OCI-LY1 (cell line): ENCODE measurements around the gene SLC17A6.
A peak's percentile ranks its signal among the peaks of the same experiment; 100 is the strongest.

Experiments used
- H2AFZ ChIP-seq: fragments of 200-600 bp; sonication (generic), shearing (Covaris generic); 2 replicates; pipeline ENCODE4 v1.6.0; 2014; ENCODE audit warnings: antibody characterized with exemption, mild to moderate bottlenecking, low read length
- H3F3A ChIP-seq: fragments of 200-600 bp; sonication (generic), shearing (Covaris generic); 2 replicates; pipeline ENCODE4 v1.6.0; 2014; ENCODE audit warnings: mild to moderate bottlenecking, antibody characterized with exemption, low read length, moderate library complexity; ENCODE audit not compliant: insufficient read depth
- H3K27ac ChIP-seq: fragments of 200-600 bp; sonication (generic); 2 replicates; pipeline ENCODE4 v1.5.1; 2014; ENCODE audit warnings: low read length, mixed run types, mild to moderate bottlenecking, low read depth; ENCODE audit not compliant: poor library complexity, severe bottlenecking
- H3K27me3 ChIP-seq: fragments of 200-600 bp; sonication (generic); 2 replicates; pipeline ENCODE4 v1.6.0; 2014; ENCODE audit warnings: antibody characterized with exemption, mild to moderate bottlenecking, low read length, moderate library complexity; ENCODE audit not compliant: insufficient read depth
- H3K36me3 ChIP-seq: fragments of 200-600 bp; sonication (generic); 2 replicates; pipeline ENCODE4 v1.6.1; 2014; ENCODE audit warnings: mild to moderate bottlenecking, antibody characterized with exemption, low read length, moderate library complexity, mixed read lengths; ENCODE audit not compliant: insufficient read depth
- H3K4me1 ChIP-seq: fragments of 200-600 bp; sonication (generic); 2 replicates; pipeline ENCODE4 v1.5.1; 2014; ENCODE audit warnings: mild to moderate bottlenecking, low read length, moderate library complexity; ENCODE audit not compliant: insufficient read depth, severe bottlenecking
- H3K4me2 ChIP-seq: fragments of 200-600 bp; sonication (generic), shearing (Covaris generic); 2 replicates; pipeline ENCODE4 v1.6.1; 2014; ENCODE audit warnings: low read length
- H3K4me3 ChIP-seq: fragments of 200-600 bp; sonication (generic); 2 replicates; pipeline ENCODE4 v1.5.1; 2014; ENCODE audit warnings: low read length, low read depth, mild to moderate bottlenecking, mixed read lengths; ENCODE audit not compliant: poor library complexity, severe bottlenecking
- H3K79me2 ChIP-seq: fragments of 200-600 bp; shearing (Covaris generic); 2 replicates; pipeline ENCODE4 v1.6.1; 2016; ENCODE audit warnings: mixed run types, low read length, mixed read lengths; ENCODE audit not compliant: insufficient read depth
- H3K9ac ChIP-seq: fragments of 200-600 bp; sonication (generic), shearing (Covaris generic); 2 replicates; pipeline ENCODE4 v1.6.1; 2014; ENCODE audit warnings: mild to moderate bottlenecking, low read length, mixed read lengths
- H3K9me2 ChIP-seq: fragments of 200-600 bp; sonication (generic), shearing (Covaris generic); 2 replicates; pipeline ENCODE4 v1.6.1; 2014; ENCODE audit warnings: low read depth, mild to moderate bottlenecking, low read length, mixed read lengths
- H3K9me3 ChIP-seq: fragments of 200-600 bp; shearing (Covaris generic); 2 replicates; pipeline ENCODE4 v1.6.1; 2014; ENCODE audit warnings: low read length, mixed read lengths
- H4K20me1 ChIP-seq: fragments of 200-600 bp; sonication (generic), shearing (Covaris generic); 2 replicates; pipeline ENCODE4 v1.6.0; 2016; ENCODE audit warnings: mild to moderate bottlenecking, low read length; ENCODE audit not compliant: insufficient read depth
- EZH2 ChIP-seq: fragments of 200-600 bp; sonication (generic), shearing (Covaris generic); IDR thresholded peaks from 2 replicates; pipeline ENCODE4 v1.8.0; 2017; ENCODE audit warnings: borderline replicate concordance, mixed run types, mild to moderate bottlenecking, antibody characterized with exemption, low read length, moderate library complexity, mixed read lengths
- TF ChIP-seq, protein P1 (sequence below): fragments of 200-600 bp; sonication (generic), shearing (Covaris generic); IDR thresholded peaks from 2 replicates; pipeline ENCODE4 v1.5.1; 2017; ENCODE audit warnings: mild to moderate bottlenecking, antibody characterized with exemption, low read length, moderate library complexity, mixed read lengths

Gene SLC17A6

DNA sequence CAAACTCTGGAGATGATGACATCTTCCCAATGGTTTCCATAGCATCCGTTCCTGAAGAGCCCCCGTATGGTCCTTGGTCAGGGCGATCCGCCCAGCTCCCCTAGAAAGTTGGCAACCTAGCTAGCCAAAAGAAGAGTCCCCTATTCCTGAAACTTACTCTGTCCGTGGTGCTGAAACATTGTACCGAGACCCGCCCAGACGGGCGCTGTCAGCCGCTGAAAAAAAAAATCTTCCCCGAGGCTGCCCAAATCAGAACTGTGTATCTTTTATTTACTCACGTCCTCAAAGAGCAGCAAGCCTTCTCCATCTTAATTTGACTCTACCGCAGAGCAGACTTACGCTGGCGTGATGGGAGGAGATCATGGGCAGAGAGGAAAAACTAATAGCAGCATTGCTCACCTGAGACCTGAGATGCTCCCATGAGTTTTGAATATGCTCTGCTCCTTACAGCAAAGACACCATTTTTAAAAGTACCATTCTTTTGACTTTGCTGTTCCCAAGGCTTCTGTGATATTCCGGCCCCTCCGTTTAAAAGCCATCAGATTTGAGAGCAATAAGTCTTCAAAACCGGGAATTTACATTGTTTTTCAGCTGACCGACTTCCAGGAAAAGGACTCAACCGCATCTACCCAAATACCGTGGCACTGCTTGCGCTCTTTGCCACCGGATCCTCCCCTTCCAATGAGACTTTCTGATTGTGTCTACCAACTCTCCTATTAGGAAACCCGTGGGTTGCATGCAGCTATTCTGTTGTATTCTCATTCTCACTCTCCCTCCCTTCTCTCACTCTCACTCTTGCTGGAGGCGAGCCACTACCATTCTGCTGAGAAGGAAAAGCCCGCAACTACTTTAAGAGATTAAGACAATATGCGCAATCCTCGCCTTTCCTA lies at the start of gene SLC17A6:
Gene SLC17A6, plus strand, starts transcription at position 786 of the 890 bp plus-strand sequence. CDS start 153 bp downstream, outside the sequence.
- Histone ChIP-seq H3K36me3 (no peaks in the 10 kb centered on the region), H3K27me3 (no peaks in the 10 kb centered on the region; the same call in 1 of the 2 replicates), H3K9me3 (no peaks in the 10 kb centered on the region), H4K20me1 (no peaks in the 10 kb centered on the region), H3K4me1 (no peaks in the 10 kb centered on the region), H3K27ac (no peak within 1 kb of the TSS), H3K79me2 (no peaks in the 10 kb centered on the region), H3K9me2 (no peaks in the 10 kb centered on the region), H3F3A (no peaks in the 10 kb centered on the region), H3K4me2 (no peak within 1 kb of the TSS), H3K4me3 (no peak within 1 kb of the TSS), H2AFZ (no peak within 1 kb of the TSS), H3K9ac (no peak within 1 kb of the TSS)
- TF ChIP-seq, protein P1, sequence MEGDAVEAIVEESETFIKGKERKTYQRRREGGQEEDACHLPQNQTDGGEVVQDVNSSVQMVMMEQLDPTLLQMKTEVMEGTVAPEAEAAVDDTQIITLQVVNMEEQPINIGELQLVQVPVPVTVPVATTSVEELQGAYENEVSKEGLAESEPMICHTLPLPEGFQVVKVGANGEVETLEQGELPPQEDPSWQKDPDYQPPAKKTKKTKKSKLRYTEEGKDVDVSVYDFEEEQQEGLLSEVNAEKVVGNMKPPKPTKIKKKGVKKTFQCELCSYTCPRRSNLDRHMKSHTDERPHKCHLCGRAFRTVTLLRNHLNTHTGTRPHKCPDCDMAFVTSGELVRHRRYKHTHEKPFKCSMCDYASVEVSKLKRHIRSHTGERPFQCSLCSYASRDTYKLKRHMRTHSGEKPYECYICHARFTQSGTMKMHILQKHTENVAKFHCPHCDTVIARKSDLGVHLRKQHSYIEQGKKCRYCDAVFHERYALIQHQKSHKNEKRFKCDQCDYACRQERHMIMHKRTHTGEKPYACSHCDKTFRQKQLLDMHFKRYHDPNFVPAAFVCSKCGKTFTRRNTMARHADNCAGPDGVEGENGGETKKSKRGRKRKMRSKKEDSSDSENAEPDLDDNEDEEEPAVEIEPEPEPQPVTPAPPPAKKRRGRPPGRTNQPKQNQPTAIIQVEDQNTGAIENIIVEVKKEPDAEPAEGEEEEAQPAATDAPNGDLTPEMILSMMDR: no peak
- TF ChIP-seq EZH2: no peak

DNA sequence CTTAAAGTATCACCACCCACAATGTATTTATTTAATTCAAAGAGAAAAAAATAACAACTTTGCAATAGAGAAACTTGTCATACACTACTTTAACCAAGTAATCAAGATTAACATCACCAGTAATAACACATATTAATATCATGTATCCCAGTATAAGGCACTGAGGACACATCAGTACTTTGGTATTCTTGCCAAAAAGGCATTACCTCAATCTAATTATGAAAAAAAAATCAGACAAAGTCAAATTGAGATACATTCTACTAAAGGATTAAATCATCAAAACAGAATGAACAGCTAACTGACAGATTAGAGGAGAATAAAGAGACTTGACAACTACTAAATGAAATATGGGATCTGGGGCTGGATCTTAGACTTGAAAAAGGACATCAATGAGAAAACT lies 35.8 kb upstream of the SLC17A6 start:
- Histone ChIP-seq H3K4me2 (no peak overlapping the region), H3K9me3 (no peaks in the 10 kb centered on the region), H3K4me1 (no peaks in the 10 kb centered on the region), H3F3A (no peaks in the 10 kb centered on the region), H2AFZ (no peak overlapping the region), H3K9me2 (no peaks in the 10 kb centered on the region), H3K27ac (no peak overlapping the region), H3K27me3 (no peaks in the 10 kb centered on the region), H3K36me3 (no peaks in the 10 kb centered on the region), H3K79me2 (no peaks in the 10 kb centered on the region), H3K9ac (no peak overlapping the region), H4K20me1 (no peaks in the 10 kb centered on the region), H3K4me3 (no peak overlapping the region)
- no peak for TF ChIP-seq EZH2
- TF ChIP-seq, protein P1: no peak

DNA sequence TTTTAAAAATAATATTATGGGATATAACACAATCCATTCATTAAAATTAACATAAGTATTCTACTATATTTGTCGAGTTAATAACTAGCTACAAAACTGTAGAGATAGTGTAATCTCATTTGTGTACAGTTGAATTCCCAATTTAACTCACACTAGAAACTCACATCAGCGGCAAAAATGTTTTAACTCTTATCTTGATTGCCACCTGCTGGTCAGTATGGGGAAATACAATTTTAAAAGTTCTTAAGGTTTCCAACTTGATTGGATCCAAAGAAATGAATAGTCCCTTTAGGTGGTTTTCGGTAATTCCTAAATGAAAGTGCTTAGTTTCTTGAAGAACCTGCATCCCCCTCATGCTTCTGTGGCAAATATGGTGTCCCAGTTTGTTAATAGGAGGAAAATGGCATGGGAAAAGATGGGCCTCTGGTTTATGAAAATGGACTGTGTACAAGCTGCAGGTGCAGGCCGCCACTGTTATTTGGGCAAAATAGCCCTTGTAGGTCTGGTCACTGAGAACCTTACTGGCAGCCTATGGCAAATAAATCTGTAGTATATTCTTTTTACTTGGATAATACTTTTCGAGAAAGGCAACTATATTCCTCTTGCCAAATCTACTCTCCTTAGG lies 33.7 kb upstream of the SLC17A6 start:
- no peaks in the 10 kb centered on the region for H3K36me3 ChIP-seq
- TF ChIP-seq, protein P1: peak; percentile 61
- no peak for TF ChIP-seq EZH2
- H3K79me2 ChIP-seq: no peaks in the 10 kb centered on the region
- no peaks in the 10 kb centered on the region for H3K9me2 ChIP-seq
- no peaks in the 10 kb centered on the region for H3F3A ChIP-seq
- no peaks in the 10 kb centered on the region for H4K20me1 ChIP-seq
- no peak overlapping the region for H2AFZ ChIP-seq
- no peak overlapping the region for H3K27ac ChIP-seq
- no peaks in the 10 kb centered on the region for H3K4me1 ChIP-seq
- H3K4me3 ChIP-seq: no peak overlapping the region
- no peak overlapping the region for H3K4me2 ChIP-seq
- no peaks in the 10 kb centered on the region for H3K9me3 ChIP-seq
- H3K27me3 ChIP-seq: no peaks in the 10 kb centered on the region
- H3K9ac ChIP-seq: no peak overlapping the region
